GM21528 (cell line): ENCODE results near the gene OR52I2.

Experiments used
- ATAC-seq: cut with Tn5 transposase; IDR thresholded peaks from one replicate; pipeline ENCODE4 v1.9.1; 2021; ENCODE audit warnings: mild to moderate bottlenecking, moderate library complexity; ENCODE audit not compliant: unreplicated experiment, low FRiP score

Gene OR52I2

GRCh38 chr11:4607096-4607495 lies 25.6 kb downstream of the OR52I2 start:
- no peak for ATAC-seq

DNA sequence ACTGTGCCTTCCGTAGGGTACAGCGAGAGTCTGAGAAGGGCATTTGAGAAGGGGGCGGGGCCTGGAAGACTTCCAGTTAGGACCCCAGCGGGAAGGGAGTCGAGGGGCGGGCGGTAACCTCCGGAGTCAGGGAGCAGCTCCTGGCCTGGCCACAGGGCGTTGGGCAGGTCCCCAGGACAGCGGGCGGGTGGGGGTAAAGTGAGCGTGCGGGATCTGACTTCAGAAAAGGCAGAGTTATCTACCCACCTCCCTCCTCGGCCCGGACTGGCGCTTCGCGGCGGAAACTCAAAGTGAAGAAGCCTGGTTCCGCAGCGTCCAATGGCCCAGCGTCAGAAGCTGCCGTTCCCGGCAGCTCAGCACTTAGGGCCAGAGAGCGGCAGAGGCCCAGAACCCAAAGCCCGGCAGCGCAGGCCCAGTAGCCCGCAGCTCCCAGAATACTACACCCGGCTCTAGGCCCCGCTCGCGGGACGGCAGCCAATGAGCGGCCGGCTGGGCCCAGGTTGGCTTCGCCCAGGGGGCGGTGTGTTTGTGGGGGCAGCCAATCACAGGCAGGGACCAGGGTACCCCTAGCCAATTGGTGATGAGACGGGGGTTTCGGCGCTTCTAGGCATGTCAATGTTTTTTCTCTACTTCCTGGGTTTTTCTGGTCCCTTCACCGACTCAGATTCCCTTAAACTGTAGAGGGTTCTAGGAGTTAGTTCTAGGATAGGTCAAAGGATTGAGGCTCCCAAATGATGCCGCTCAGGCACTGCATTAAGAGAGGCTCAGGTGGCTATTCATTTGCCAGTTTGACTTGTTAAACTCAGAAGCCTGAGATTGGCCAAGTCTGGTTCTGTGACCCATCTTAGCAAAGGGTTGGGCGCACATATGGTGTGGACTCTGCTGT lies 26.5 kb downstream of the OR52I2 start, which contains the start of gene TRIM68:
Gene TRIM68 (minus strand): TSS at position 451 of the 886 bp plus-strand sequence. CDS start 2,727 bp downstream, outside the sequence.
- peak; percentile 100 for ATAC-seq

DNA sequence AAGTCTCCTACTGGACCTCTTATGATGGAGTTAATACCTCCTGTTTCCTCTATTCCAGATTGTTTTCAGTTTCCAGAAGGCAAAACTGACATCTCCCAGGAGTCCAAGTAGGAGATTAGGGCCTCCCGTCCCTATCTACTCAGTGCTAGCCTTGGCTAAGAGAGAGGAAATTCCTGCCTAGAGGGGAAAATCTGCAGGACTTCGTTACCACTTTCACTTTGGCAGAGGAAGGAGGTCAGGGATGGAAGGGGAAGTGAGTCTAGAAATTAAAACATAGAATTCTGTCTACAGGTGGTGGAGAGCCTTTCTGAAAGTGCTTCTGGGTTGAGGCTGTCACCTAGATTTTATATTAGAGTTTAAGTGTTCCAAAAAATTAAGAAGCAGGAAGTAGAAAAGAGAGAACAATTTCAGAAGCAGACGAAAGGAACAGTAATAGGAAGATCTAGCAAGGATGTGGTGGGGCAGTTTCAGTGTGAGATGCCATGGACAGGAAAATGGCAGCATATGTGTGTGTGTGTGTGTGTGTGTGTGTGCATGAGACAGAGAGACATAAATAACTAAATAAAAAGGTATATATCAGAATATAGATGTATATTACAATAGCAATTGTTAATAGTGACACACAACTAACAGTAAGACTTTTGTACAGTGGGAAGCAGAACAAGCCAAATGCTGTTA lies 28.9 kb downstream of the OR52I2 start:
- ATAC-seq, result no peak

DNA sequence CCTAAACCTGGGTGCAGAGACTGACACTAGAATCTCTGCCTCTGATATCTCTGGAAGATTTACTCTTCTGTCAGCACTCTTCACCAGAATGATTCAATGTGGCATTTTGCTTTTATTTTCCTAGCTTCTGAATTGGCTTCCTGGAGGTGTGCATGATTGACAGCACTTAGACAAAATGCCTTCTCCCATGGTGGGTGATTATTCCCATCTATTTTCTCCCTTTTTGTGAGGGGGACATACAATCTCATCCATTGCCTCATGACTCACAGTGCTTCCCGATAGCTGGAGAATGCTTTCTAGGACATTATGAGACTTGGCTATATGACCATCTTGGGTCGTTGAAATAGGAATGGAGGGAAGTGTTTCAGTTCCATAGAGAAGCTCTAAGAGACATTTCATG lies 30.4 kb downstream of the OR52I2 start:
- ATAC-seq, result no peak

DNA sequence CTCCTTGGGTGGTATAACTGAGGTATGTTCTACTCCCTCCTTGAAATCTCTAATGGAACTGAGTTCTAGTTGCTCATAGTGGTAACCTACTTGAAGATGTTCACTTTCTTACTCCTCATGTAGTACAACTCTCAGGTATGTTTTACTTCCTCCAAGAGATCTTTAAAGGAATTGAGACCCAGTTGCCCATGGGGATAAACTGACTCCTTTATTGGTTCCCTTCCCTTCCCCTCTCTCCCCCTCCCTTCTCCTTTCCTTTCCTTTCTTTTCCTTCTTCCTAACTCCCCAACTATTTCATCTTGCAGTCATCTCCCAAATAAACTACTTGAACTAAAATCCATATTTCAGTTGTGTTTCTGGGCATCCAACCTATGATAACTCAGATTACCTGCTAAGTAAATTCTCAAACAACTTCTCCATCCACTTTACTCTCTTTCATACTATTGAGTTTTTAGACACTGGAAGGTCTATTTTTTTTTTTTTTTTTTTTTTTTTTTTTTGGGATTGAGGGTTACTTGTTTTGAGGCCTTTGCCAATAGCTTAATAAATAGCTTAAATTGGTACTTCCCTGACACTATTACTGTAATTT lies 34.4 kb downstream of the OR52I2 start:
- ATAC-seq, result no peak

DNA sequence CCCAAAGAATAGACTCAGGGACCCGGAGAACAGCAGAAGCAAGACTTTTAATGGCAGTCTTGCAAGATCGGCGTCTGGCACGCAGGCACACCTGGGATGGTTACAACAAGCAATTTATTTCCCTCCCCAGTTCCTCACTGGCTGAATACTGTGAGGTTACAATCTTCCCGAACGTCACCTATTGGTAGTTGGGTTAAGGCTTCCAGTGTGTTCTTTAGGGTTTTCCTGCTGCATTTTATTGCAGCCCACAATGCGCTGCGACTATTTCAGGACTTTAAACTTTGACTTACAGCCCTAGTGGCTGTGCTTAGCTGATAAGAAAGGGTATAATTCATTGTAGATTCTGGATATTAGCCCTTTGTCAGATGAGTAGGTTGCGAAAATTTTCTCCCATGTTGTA lies 38.0 kb downstream of the OR52I2 start:
- ATAC-seq, result no peak

GRCh38 chr11:4626207-4627099 lies 44.9 kb downstream of the OR52I2 start:
- ATAC-seq, result no peak

GRCh38 chr11:4636136-4636535 lies 54.6 kb downstream of the OR52I2 start:
- ATAC-seq, result no peak

DNA sequence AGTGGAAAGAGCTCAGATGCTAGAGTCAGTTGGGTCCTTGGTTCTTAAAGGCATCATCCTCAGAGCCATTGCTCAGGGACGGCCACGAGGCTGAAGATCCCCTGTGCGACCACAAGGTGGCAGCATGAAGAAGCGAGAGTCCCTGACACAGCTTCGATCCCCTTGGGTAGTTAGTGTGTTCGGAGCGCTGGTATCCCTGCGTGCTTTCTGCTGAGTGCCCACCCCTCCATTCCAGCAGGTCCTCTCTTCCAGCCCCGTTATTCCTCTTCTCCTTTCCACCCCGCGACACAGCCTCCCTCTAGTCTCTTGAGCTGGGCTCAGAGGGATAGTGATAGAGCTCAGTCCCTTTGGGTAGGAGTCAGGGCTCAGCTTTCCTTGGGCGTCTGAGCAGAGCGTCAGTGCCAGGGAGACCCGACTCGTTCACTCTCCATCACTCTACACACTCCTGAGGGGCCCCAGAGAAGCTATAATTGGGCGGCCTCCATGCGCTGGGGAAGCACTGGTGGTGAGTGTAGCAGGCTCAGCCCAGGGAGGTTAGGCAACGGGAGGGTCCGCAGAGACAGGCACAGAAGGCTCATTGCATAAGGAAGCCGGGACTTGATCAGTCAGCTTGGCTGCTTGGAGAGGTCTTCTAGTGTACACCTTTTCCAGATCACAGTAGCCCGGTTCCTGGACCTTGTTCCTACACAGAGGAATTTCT lies 55.6 kb downstream of the OR52I2 start, which contains the start of gene OR51D1:
Gene OR51D1 (plus strand): TSS at position 516 of the 700 bp plus-strand sequence. CDS start 2,314 bp downstream, outside the sequence.
- peak; percentile 97 for ATAC-seq

- ATAC-seq, result no peak
Observed at GRCh38 chr11:4637662-4638047, 56.1 kb downstream of the OR52I2 start.

- no peak for ATAC-seq
Observed at GRCh38 chr11:4639931-4640330, 58.4 kb downstream of the OR52I2 start.

DNA sequence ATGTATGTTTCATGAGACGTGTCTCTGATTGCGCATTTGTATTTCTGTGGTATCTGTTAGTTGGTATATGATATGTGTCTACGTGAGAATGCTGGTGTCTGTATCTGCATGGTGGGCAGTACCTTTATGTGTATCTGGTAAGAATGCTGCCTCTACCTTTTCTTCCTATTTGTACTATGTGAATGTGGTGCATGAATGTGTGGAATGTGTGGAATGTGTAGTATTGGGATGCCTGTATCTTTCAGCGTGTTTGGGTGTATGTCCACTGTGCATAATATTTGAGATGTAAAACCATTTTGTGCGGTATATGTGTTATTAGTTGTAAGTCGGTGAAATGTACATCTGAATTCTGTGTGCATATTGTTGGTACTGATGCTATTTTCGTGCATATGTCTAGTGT lies 60.0 kb downstream of the OR52I2 start:
- no peak for ATAC-seq

DNA sequence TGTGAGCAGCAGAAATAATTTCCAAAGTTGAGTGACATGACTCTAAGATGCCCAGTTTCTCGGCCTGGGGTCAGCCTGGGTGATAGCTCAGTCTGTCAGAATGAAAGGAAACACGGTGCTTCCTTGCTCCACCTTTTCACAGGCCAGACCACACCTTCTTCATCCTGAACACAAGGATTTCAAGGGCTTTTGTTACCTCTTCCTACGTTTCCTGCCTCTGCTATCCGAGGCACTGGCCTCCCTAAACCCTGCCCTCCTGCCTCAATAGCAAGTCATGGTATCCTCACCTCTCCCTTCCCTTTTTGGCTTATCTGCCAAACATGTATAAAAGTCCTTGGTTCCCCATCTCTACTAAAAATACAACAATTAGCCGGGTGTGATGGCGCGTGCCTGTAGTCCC lies 60.5 kb downstream of the OR52I2 start:
- ATAC-seq, result no peak
